8988T (cell line): ENCODE results near the gene DOC2A.
A peak's percentile ranks its signal among the peaks of the same experiment; 100 is the strongest.
"Not testable (repeated sequence)": the region's sequence is repeated elsewhere in the genome, so short reads cannot be mapped to it uniquely, and the experiment has no call there.

Experiments used
- DNase-seq: peaks from one replicate; pipeline ENCODE4 v3.0.0; 2011

DOC2A gene

DNA sequence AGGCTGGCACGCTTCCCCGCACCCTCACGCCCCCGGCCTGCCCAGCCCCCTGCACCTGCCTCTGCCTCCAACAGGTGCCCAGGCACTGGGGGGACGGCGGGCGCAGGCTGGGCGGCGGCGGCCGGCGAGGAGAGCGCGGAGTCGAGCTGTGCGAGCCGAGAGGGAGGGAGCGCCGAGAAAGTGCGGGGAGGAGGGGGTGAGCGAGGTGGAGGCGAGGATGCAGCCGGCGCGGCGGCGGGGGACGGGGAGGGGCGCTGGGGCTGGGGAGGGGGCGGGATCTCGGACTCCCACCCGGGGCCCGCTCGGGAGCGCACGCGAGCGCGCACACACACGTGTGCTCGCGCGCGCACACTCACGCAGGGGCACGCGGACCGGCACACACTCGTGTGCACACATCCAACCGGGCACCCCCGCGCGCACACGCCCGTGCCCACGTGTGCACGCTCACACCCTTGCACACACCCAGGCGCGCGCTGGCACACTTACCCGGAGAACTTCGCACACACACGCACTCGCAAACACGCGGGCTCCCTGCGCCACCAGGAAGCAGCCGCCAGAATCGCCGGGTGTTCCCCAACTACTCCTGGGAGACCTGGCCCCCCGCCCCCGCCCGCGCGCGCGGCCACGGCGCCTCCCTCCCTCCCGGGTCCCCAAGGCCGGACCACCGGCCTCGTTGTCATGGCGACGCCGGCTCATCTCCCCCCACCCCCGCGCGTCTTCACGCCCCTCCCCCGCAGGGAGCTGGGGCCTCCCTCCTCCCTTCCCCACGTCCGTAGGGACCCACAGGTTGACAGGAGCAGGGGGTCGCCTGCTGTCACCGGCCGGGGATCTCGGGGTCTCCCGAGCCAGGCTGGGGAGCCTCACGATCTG lies at the start of gene DOC2A:
TSS of gene DOC2A (minus strand) at position 184 of the 870 bp plus-strand sequence. CDS start 805 bp downstream, outside the sequence.
- no peak for DNase-seq

DNA sequence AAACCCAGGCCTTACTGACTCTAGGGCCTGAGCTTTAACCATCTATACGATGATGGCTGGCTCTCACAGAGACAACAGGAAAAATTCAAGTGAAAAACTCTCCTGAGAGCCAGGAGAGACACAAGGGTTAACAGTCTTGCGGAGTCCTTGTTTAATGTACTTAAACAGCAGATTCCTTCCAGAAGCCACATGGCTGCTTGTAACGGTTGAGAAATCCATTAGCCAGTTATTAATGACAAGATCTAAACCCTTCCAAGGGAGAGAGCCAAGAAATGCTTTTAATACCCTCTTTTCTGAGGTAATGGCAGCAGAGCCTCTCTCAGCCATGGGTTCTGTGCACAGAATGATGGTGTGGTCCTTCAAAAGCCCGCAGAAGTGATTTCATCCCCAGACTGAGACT lies 49.5 kb upstream of the DOC2A start:
- DNase-seq, result no peak

GRCh38 chr16:30054959-30055553 lies 44.2 kb upstream of the DOC2A start:
- peak; percentile 53 for DNase-seq

- DNase-seq, result no peak
Observed at GRCh38 chr16:30054451-30054850, 43.6 kb upstream of the DOC2A start.

DNA sequence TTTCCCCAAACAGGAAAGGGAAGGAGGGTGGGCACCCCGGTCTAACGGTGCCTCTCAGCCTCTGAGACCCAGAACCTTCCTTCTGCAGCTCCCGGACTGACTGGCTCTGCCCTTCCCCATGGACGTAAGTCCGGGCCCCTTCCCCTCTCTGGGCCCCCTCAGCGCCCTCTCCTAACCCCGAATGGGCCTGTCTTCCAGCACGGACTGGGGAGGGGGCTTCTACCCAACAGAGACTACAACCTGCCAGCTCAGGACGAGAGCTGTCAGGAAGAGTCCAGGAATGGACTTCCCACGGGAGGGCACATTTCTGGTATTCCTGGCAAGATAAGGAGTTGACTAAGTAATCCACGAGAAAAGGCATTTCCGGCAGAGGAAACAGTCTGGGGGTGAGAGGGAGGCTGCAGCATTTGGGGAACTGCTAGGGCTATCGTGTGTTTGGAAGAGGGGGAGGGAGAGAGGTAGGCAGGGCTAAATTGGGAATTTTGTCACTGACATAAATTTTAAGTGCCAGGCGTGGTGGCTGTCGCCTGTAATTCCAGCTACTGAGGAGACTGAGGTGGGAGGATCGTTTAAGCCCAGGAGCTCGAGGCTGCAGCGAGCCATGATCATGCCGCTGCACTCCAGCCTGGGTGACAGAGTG lies 42.7 kb upstream of the DOC2A start:
- no peak for DNase-seq

- peak; percentile 69 for DNase-seq
Observed at GRCh38 chr16:30052671-30053372, 42.0 kb upstream of the DOC2A start.

DNA sequence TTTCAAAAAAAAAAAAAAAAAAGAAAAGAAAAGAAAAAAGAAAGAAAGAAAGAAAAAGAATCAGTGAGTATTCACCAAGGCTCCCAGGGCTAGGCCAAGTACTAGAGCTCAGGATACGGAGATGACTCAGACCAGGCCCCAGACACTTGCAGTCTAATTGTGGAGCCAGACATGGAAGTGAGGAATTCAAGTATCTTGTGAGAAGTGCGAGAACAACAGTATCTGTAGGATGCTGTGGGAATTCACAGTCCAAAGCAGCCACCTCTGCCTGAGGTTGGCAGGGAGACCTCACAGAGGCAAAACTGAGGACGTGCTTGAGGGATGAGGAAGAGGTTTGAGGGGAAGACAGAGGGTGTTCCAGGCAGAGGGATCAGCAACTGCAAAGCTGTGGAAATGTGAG lies 40.7 kb upstream of the DOC2A start:
- DNase-seq, result no peak

GRCh38 chr16:30049871-30050270 lies 39.0 kb upstream of the DOC2A start:
- no peak for DNase-seq

- DNase-seq, result no peak
Observed at GRCh38 chr16:30046588-30046987, 35.8 kb upstream of the DOC2A start.

GRCh38 chr16:30046178-30046577 lies 35.4 kb upstream of the DOC2A start:
- DNase-seq, result no peak

GRCh38 chr16:30041841-30042240 lies 31.0 kb upstream of the DOC2A start:
- DNase-seq, result no peak

GRCh38 chr16:30040690-30041089 lies 29.9 kb upstream of the DOC2A start:
- not testable (repeated sequence) for DNase-seq

- no peak for DNase-seq
Observed at GRCh38 chr16:30040221-30040620, 29.4 kb upstream of the DOC2A start.

DNA sequence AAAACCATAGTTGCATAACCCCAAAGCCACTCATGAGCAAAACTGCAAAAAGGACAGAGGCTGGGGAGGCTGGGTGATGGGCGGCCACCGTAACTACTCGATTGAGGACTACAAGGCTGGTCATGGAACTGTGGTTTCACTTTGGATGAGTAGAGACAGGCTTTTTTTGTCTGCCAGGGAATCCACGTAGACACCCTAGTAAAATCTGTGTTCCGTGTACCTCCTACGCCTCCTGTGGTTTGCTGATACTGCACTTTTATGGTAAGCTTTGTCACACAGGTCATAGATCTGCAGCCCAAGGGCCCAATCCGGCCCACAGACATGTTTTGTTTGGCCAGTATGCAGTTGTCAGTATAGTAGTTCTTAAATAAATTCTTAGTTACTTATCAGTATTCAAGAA lies 22.4 kb upstream of the DOC2A start:
- DNase-seq, result no peak

- DNase-seq, result peak; percentile 27
Observed at GRCh38 chr16:30032083-30032819, 21.4 kb upstream of the DOC2A start.

GRCh38 chr16:30031477-30031918 lies 20.7 kb upstream of the DOC2A start:
- no peak for DNase-seq

- no peak for DNase-seq
Observed at GRCh38 chr16:30030841-30031413, 20.1 kb upstream of the DOC2A start, which contains the start of gene TLCD3B. TSS of gene TLCD3B (minus strand) at chr16:30031271. CDS start at chr16:30030527, 744 bp downstream.

GRCh38 chr16:30030011-30030685 lies 19.3 kb upstream of the DOC2A start:
- DNase-seq, result no peak

- DNase-seq, result peak; percentile 4
Observed at GRCh38 chr16:30028438-30029076, 17.7 kb upstream of the DOC2A start.

GRCh38 chr16:30027588-30028437 lies 17.0 kb upstream of the DOC2A start:
- DNase-seq, result peak; percentile 4
